HG03045 (cell line): ENCODE results near the gene NFATC1.

ENCODE experiments used
- ATAC-seq: cut with Tn5 transposase; IDR thresholded peaks from one replicate; pipeline ENCODE4 v1.9.1; 2021; ENCODE audit warnings: mild to moderate bottlenecking, moderate library complexity; ENCODE audit not compliant: unreplicated experiment

The NFATC1 gene

DNA sequence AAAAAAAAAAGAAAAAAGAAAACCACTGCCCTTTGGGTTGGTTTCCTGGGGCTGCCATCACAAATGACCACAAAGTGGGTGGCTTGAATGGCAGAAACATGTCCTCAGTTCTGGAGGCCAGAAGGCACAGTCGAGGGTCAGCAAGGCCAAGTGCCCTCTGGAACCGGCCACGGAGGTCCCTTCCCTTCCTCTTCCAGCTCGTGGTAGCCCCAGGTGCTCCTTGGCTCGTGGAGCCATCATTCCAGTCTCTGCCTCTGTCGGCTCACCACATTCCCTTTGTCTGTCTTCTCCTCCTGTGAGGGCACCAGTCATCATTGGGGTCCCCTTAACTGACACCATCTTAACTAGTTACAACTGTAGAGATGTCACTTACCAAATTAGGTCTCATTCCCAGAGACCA, 8.5 kb upstream of the NFATC1 start:
- ATAC-seq, result no peak

- no peak for ATAC-seq
Measured at GRCh38 chr18:79387615-79388014, 8.1 kb upstream of the NFATC1 start.

DNA sequence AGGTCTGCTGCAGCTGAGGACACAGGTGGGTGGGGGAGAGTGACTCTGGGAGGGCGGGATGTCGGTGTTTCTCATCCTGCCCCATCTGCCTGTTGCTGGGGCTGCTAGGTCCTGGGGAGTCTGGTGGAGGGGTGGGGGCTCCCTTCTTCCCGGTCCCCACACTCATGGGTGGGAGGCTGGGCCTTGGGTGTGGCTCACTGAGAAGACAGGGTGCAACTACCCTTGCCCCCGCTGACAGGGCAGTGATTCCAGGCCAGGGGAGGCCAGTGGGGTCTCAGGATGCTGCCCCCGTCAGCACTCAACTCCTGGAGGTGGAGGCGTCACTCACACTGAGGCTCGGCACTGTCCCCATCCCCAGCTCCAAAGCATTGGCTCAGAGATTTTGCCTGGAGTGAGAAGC, 7.7 kb upstream of the NFATC1 start:
- no peak for ATAC-seq

- ATAC-seq, result no peak
Measured at GRCh38 chr18:79389689-79390088, 6.0 kb upstream of the NFATC1 start.

- ATAC-seq, result no peak
Measured at GRCh38 chr18:79392226-79392625, 3.5 kb upstream of the NFATC1 start.

- no peak for ATAC-seq
Measured at GRCh38 chr18:79393181-79393634, 2.5 kb upstream of the NFATC1 start.

DNA sequence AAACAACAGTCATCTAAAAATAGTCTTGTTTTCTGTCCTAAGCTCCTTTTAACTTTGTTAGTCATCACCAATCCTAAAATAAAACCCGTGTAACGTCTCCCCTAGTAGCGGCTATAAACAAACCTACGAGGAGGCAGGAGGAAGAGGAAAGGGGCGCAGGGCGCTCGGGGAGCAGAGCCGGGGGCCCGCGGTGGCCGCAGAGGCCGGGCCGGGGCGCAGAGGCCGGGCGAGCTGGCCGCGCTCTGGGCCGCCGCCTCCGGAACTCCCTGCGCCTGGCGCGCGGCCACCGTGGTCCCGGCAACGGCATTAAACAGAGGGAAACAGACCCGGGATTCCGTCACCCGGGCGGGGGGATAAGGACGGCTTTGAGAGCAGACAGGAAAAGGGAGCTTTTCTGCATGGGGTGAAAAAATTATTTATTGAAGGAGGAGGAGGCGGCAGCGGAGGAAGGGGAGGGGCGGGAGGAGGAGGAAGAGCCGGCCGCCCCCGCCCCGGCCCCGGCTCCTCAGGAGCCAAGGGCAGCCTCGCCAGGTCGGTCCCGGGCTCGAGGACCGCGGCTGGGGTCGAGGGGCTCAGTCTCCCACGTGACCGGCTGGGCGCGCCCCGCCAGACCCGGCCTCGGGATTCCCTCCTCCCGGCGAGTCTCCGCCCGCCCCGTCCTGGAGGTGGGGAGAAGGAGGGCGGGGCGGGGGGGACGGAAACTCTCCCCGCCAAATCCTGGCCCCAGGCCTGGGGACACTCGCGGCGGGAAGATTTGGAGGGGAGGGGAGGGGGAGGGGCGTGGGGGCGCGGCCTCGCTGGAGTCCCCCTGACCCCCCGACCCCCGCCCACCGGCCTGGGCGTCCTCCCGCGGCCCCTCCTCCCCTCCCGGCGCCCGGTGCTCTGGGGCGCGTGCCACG, 1.8 kb upstream of the NFATC1 start:
- no peak for ATAC-seq

DNA sequence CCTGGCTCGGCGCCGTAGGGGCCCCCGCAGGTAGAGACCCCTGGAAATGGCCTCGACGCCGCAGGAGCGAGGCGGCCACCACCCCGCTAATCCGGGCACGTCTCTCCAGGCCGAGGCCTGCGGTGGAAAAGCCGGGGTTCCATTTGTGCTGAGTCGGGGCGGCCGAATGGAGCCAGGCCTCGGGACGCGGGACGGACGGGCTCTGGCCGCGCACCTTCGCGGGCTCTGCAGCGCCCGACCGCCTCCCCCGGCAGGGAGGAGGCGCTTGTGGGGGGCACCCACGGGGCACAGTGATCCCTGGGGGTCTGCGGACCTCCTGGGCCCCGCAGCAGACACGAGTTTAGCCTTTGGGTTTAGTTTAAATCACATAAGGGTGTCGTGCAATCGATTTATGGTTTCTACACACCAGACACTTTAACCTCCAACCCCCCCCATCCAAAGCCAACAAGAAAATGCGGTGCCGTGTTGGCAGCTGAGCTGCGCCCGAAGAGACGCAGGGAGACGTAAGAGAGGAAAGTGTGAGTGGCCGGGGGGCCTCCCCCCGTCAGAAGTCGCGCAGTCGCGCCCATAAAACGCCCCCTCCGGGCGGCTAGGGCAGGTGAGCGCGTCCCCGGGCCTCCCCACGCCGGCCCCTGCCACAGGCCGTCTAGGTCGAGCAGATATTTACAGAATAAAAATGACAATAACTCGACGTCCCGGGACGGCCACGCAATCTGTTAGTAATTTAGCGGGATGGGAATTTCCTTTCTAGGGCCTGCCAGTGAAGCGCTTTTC, 1.0 kb upstream of the NFATC1 start:
- no peak for ATAC-seq

- no peak for ATAC-seq
Measured at GRCh38 chr18:79395308-79395640, 456 bp upstream of the NFATC1 start.

- ATAC-seq, result no peak
Measured at GRCh38 chr18:79396431-79397246, 909 bp downstream of the NFATC1 start.

DNA sequence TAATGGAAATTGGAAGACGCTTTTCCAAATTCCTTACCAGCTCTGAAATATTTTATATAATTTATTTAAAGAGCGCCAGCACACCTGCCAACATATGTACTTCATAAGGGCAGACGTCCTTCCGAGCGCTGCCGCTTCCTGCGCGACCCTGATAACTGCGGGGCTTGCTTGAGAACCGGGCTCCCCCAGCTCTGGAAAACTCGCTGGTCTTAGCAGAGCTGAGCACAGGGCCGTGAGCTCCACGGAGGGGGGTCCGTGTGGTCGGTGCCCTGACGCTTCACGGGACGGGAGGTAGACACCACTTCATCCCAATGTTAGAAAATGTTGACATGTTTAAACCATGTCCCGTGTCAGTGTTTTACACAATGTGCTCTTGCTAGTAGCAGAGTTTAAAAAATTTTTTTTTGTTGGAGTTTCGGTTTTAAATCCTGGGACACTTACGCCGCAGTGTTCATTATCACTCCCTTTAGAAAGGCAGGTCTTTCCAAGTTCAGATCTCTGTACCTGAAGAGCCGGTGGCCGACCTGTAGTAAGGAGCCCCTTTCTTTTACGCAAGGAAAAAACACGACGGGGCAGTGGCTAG, 1.6 kb downstream of the NFATC1 start:
- ATAC-seq, result no peak

- no peak for ATAC-seq
Measured at GRCh38 chr18:79397830-79398761, 2.4 kb downstream of the NFATC1 start.

DNA sequence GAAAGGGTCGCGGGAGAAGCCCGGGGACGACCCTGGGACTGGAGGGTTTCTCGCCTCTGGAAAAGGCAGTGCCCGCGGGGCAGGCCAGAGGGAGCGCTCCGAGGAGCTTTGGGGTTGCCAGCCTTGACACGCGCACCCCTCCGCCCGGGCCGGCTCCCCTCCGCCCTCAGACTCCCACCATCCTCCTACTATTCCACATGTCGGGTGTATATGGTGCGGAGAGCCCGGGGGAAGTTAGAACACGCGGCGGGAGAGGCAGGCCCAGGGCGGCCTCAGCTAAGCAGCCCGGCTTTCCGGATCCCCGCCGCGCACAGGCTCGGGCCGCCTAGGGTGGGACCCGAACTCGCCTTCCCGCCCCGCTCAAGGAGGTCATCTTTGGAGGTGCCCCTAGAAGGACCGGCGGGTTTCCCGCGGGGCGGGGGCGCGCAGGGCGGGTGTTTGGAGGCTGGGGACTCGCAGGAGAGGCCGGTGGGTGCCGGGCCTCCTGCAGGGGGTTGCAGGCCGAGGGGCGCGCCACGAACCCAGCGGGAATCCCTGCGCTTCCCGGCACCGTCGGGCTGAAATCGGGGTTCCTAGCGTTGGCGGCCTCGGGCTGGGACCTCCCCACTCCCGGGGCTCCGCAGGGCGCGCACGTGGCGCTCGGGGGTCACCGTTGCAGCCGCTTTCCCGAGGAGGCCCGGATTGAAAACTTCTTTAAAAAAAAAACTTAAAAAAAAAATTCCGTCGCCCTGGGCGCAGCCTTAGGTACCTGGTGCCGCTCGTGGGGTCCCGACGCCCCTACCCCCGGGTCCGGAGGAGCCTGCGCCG, 3.7 kb downstream of the NFATC1 start:
- ATAC-seq, result no peak

DNA sequence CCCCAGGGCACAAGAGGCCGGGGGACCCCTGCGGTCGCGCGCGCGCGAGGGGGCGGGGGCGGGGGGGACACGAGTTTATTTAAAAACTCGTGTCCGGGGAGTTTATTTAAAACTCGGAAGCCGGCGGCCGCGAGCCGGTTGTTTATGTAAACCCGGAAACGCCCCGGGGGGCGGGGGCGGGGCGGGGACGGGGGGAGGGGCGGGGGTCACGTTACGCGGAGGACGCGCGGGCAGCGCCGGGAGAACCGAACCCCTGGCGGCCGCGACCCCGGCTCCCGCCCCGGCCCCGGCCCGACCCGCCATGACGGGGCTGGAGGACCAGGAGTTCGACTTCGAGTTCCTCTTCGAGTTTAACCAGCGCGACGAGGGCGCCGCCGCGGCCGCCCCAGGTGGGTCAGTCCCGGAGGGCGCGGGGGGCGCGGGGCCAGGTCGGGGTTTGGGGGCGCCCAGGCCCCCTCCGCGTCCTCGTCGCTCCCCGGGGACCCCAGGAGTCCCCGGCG, 4.4 kb downstream of the NFATC1 start:
- ATAC-seq, result no peak

DNA sequence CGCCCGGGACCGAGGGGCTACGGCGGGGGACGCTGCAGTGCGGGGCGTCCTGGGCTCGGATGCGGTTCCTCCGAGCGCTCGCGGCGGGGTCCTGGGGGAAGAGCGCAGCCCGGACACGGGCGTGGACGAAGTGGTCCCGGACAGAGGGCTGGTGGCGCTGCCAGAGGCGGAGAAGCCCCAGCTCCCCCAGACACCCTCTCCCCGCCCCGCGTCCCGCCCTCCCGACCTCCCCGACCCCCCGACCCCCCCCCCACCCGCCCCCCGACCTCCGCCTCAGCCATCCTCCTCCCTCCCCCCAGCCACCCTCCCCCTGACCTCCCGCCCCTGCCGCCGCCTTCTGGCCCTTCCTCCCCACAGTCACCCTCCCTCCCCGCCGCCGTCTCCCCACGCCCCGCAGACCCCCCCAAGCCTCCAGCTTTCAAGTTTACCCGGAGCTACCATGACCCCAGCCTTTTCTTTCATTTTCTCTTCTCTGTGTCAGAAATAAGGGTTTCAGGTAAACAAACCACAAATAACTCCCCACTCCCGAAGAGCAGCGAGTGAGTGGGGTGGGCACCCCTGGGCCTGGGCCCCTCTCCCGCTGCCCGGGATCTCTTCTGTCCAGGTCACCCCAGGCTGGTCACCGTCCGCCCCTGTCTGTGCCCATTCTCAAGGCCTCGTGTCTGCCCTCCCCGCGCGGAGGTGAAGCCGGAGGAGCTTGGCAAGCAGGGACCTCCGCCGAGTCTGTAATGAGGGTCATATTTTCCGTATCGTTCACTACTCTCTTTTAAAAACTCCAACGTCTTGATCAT, 5.1 kb downstream of the NFATC1 start:
- ATAC-seq, result no peak

- ATAC-seq, result no peak
Measured at GRCh38 chr18:79401494-79402208, 5.9 kb downstream of the NFATC1 start.

DNA sequence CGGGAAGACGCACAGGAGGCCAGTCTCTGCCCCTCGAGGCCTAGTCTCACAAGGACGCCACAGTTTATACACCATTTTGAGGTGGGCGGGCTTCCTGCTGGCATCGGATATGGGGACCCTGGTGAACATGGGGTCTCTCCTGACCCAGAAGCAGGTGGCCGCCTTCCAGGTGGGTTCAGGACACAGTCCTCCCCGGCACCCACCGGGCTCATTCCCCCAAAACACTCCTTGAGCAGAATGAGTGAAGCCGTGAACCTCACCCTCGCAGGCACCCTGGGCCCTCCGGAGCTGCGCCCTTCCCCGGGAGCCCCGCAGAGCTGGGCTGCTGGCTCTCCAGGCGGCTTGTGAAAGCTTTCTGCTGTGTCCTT, 6.5 kb downstream of the NFATC1 start:
- no peak for ATAC-seq
